BLaER1 (cell line): ENCODE data around the gene FKBP15.
"Not testable (repeated sequence)": the region's sequence is repeated elsewhere in the genome, so short reads cannot be mapped to it uniquely, and the experiment has no call there.

Experiments
- H3K27ac ChIP-seq: shearing (Covaris generic); formaldehyde crosslinking; 2 replicates; pipeline ENCODE4 v1.8.1; 2022
- H3K27me3 ChIP-seq: shearing (Covaris generic); formaldehyde crosslinking; 2 replicates; pipeline ENCODE4 v1.8.1; 2022
- H3K36me3 ChIP-seq: shearing (Covaris generic); formaldehyde crosslinking; 2 replicates; pipeline ENCODE4 v1.8.1; 2022
- H3K4me1 ChIP-seq: shearing (Covaris generic); formaldehyde crosslinking; 2 replicates; pipeline ENCODE4 v1.8.1; 2022
- H3K4me2 ChIP-seq: shearing (Covaris generic); formaldehyde crosslinking; 2 replicates; pipeline ENCODE4 v1.8.1; 2022
- H3K4me3 ChIP-seq: shearing (Covaris generic); formaldehyde crosslinking; 2 replicates; pipeline ENCODE4 v1.8.1; 2022
- H3K9ac ChIP-seq: shearing (Covaris generic); formaldehyde crosslinking; 2 replicates; pipeline ENCODE4 v1.8.1; 2022
- H3K9me3 ChIP-seq: shearing (Covaris generic); formaldehyde crosslinking; 2 replicates; pipeline ENCODE4 v1.8.1; 2022
- H4K20me1 ChIP-seq: shearing (Covaris generic); formaldehyde crosslinking; 2 replicates; pipeline ENCODE4 v1.8.1; 2022
- Cebpa-rat ChIP-seq: shearing (Covaris generic); IDR thresholded peaks from 2 replicates; pipeline ENCODE4 v1.8.1; 2022

FKBP15 gene

GRCh38 chr9:113154471-113154870, 66.6 kb downstream of the FKBP15 start:
- H3K27me3 ChIP-seq = peaks cover 4% of the 10 kb centered on the region; the same call in 1 of the 2 replicates
- TF ChIP-seq Cebpa-rat = no peak
- peak overlapping the region; percentile 39; the same call in 1 of the 2 replicates for H3K9ac ChIP-seq
- no peak overlapping the region for H3K27ac ChIP-seq
- peaks cover 25% of the 10 kb centered on the region for H3K36me3 ChIP-seq
- H3K9me3 ChIP-seq = no peaks in the 10 kb centered on the region
- peaks cover 47% of the 10 kb centered on the region for H3K4me1 ChIP-seq
- H4K20me1 ChIP-seq = peaks cover 31% of the 10 kb centered on the region
- peak overlapping the region; percentile 44 for H3K4me2 ChIP-seq
- no peak overlapping the region for H3K4me3 ChIP-seq

GRCh38 chr9:113153599-113153998, 67.5 kb downstream of the FKBP15 start:
- peaks cover 17% of the 10 kb centered on the region for H3K36me3 ChIP-seq
- 0 out of 2 replicates have a peak overlapping the region, but pooled peaks have one; percentile 44 for H3K4me2 ChIP-seq
- peaks cover 4% of the 10 kb centered on the region; the same call in 1 of the 2 replicates for H3K27me3 ChIP-seq
- H4K20me1 ChIP-seq = peaks cover 30% of the 10 kb centered on the region
- no peak overlapping the region for H3K27ac ChIP-seq
- TF ChIP-seq Cebpa-rat = no peak
- no peak overlapping the region for H3K4me3 ChIP-seq
- peaks cover 47% of the 10 kb centered on the region for H3K4me1 ChIP-seq
- H3K9ac ChIP-seq = no peak overlapping the region
- no peaks in the 10 kb centered on the region for H3K9me3 ChIP-seq

GRCh38 chr9:113152699-113153098, 68.4 kb downstream of the FKBP15 start:
- Histone ChIP-seq H4K20me1 (peaks cover 27% of the 10 kb centered on the region), H3K9ac (no peak overlapping the region), H3K4me2 (no peak overlapping the region), H3K36me3 (peaks cover 9% of the 10 kb centered on the region), H3K27me3 (peaks cover 4% of the 10 kb centered on the region; the same call in 1 of the 2 replicates), H3K4me3 (no peak overlapping the region), H3K27ac (no peak overlapping the region), H3K9me3 (no peaks in the 10 kb centered on the region), H3K4me1 (peaks cover 47% of the 10 kb centered on the region)
- TF ChIP-seq Cebpa-rat = no peak

GRCh38 chr9:113151696-113152630, 69.1 kb downstream of the FKBP15 start:
- H3K27ac ChIP-seq = no peak overlapping the region
- peaks cover 1% of the 10 kb centered on the region; the same call in 1 of the 2 replicates for H3K36me3 ChIP-seq
- no peaks in the 10 kb centered on the region for H3K9me3 ChIP-seq
- H4K20me1 ChIP-seq = peaks cover 27% of the 10 kb centered on the region
- peak overlapping the region; percentile 83 for H3K4me3 ChIP-seq
- peak overlapping the region; percentile 80; the same call in 1 of the 2 replicates for H3K9ac ChIP-seq
- peaks cover 47% of the 10 kb centered on the region for H3K4me1 ChIP-seq
- peaks cover 4% of the 10 kb centered on the region; the same call in 1 of the 2 replicates for H3K27me3 ChIP-seq
- H3K4me2 ChIP-seq = peak overlapping the region; percentile 94
- TF ChIP-seq Cebpa-rat = no peak

- Histone ChIP-seq H3K4me2 (peak within 1 kb of the TSS; percentile 94), H3K9me3 (no peaks in the 10 kb centered on the region), H3K27ac (peak within 1 kb of the TSS; percentile 67), H3K36me3 (no peaks in the 10 kb centered on the region), H3K4me1 (peaks cover 40% of the 10 kb centered on the region), H4K20me1 (peaks cover 25% of the 10 kb centered on the region), H3K27me3 (peaks cover 4% of the 10 kb centered on the region; the same call in 1 of the 2 replicates), H3K4me3 (peak within 1 kb of the TSS; percentile 83), H3K9ac (peak within 1 kb of the TSS; percentile 80)
- TF ChIP-seq Cebpa-rat = no peak
These were observed 70.1 kb downstream of the FKBP15 start, which contains the start of gene SLC31A2 for GRCh38 chr9:113150670-113151611. TSS of gene SLC31A2 (plus strand) at chr9:113151007. CDS start at chr9:113151075, 68 bp downstream.

- peaks cover 26% of the 10 kb centered on the region for H3K4me1 ChIP-seq
- H3K9ac ChIP-seq, H3K4me2 ChIP-seq, H3K27ac ChIP-seq, H3K9me3 ChIP-seq, H3K27me3 ChIP-seq, H3K36me3 ChIP-seq, H3K4me3 ChIP-seq: not testable (repeated sequence)
- H4K20me1 ChIP-seq = peaks cover 11% of the 10 kb centered on the region; the same call in 1 of the 2 replicates
These were observed 71.5 kb downstream of the FKBP15 start for GRCh38 chr9:113149561-113149960.

- H4K20me1 ChIP-seq = peaks cover 5% of the 10 kb centered on the region; the same call in 1 of the 2 replicates
- no peak overlapping the region for H3K4me2 ChIP-seq
- H3K4me1 ChIP-seq = peaks cover 20% of the 10 kb centered on the region
- no peak for TF ChIP-seq Cebpa-rat
- H3K27ac ChIP-seq = no peak overlapping the region
- no peak overlapping the region for H3K4me3 ChIP-seq
- peaks cover 4% of the 10 kb centered on the region; the same call in 1 of the 2 replicates for H3K27me3 ChIP-seq
- no peak overlapping the region for H3K9ac ChIP-seq
- H3K36me3 ChIP-seq = no peaks in the 10 kb centered on the region
- H3K9me3 ChIP-seq = no peaks in the 10 kb centered on the region
These were observed 72.1 kb downstream of the FKBP15 start for GRCh38 chr9:113148781-113149510.

- Histone ChIP-seq H3K9ac (no peak overlapping the region), H3K27me3 (peaks cover 4% of the 10 kb centered on the region; the same call in 1 of the 2 replicates), H4K20me1 (no peaks in the 10 kb centered on the region), H3K4me2 (no peak overlapping the region), H3K9me3 (no peaks in the 10 kb centered on the region), H3K27ac (no peak overlapping the region), H3K4me3 (no peak overlapping the region), H3K36me3 (no peaks in the 10 kb centered on the region), H3K4me1 (peaks cover 17% of the 10 kb centered on the region)
- TF ChIP-seq Cebpa-rat = no peak
These were observed 72.7 kb downstream of the FKBP15 start for GRCh38 chr9:113148372-113148705.
